GM12872 (cell line): Measurements from ENCODE around the gene FBLN2.

Source experiments
- TF ChIP-seq, protein P1 (sequence below): IDR thresholded peaks from 3 replicates; pipeline ENCODE4 v1.5.1; 2011; ENCODE audit warnings: low read depth, mild to moderate bottlenecking, low read length, moderate library complexity; ENCODE audit not compliant: insufficient read depth

The FBLN2 gene

DNA sequence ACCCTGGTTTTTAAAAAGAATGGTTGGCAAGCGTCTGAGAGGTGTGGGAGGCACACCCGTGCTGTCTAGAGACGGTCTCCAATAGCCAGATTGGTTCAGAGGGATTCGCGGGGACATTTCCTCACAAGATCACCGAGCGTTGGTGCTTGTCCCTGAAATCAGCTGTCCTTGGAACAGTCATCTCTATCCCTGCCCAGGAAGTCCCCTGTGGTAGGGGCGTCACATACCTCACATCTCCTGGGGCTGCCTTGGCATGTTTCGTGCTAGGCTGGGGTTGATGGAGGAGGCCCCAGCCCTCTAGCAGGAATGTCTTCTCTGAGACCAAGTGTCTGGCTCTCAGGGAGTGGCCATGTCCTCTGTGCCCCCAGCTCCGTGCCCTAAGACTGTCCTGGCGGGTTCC lies 6.8 kb downstream of the FBLN2 start:
- TF ChIP-seq, protein P1, sequence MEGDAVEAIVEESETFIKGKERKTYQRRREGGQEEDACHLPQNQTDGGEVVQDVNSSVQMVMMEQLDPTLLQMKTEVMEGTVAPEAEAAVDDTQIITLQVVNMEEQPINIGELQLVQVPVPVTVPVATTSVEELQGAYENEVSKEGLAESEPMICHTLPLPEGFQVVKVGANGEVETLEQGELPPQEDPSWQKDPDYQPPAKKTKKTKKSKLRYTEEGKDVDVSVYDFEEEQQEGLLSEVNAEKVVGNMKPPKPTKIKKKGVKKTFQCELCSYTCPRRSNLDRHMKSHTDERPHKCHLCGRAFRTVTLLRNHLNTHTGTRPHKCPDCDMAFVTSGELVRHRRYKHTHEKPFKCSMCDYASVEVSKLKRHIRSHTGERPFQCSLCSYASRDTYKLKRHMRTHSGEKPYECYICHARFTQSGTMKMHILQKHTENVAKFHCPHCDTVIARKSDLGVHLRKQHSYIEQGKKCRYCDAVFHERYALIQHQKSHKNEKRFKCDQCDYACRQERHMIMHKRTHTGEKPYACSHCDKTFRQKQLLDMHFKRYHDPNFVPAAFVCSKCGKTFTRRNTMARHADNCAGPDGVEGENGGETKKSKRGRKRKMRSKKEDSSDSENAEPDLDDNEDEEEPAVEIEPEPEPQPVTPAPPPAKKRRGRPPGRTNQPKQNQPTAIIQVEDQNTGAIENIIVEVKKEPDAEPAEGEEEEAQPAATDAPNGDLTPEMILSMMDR, result no peak

DNA sequence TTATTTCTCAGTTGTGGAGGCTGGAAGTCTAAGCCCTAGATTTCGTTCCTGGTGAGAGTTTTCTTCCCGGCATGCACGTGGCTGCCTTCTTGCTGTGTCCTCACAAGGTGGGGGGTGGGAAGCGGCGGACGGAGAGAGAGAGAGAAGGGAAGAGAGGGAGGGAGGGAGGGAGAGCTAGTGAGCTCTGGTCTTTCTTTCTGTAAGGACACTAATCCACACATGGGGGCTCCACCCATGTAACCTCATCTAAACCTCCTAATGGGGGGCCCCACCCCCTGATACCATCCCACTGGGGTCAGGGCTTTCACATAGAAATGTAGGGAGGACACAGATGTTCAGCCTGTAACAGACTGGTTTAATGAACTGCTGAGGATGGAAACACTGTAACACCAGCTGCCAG lies 7.3 kb downstream of the FBLN2 start:
- TF ChIP-seq, protein P1, result no peak

DNA sequence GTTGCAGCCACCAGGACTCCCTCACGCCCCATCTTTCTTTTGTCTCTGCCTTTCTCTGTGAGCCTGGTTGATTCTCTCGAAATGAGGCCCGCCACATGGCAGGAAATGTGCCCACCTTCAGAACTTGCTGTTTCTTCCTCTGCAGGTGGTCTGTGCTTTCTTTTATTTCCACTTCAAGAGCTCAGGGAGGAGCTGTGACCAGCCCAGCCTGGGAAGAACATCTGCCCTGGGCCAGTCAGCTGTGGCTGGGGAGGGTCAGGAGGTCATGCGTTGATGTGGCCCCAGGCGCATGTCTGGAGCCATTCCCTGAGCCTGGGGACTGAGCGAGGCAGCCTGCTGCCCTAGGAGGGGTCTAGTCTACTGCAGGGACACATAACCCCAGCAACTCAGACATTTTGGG lies 8.0 kb downstream of the FBLN2 start:
- TF ChIP-seq, protein P1, result no peak

DNA sequence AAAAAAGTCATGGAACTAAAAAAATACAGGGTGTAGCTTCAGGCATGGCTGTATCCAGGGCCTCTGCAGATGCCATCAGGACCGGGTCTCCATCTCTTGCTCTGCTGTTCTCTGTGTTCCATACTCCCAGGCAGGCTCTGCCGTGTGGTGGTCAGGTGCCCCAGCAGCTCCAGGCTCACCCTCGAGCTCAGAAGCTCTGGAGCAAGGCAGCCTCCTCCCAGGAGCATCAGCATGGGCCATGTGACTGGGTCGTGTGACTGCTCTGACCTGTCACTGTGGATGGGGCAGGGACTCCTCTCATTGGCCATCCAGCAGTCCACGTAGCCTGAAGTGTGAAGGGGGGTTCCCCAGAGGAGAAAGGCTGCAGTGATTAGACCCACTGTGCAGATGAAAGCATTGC lies 8.5 kb downstream of the FBLN2 start:
- TF ChIP-seq, protein P1, result no peak

DNA sequence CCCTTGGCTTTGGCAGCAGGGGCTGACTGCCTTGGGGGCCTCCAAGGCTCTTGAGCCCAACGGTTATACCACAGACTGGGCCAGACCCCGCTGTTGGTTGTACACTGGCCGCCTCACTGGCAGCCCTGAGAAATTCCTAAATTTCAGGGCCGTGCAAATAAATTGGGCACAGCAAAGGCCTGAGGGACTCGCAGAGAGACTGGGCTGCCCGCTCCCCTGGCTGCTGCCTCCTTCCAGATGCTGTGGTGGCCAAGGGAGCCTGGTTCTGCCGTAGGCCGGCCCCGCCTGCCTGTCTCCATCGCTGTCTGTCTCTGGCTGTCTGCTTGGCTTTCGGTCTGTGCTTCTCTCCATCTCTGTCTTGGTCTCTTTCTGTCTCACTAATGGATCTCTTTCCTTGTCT lies 9.0 kb downstream of the FBLN2 start:
- TF ChIP-seq, protein P1, result no peak

DNA sequence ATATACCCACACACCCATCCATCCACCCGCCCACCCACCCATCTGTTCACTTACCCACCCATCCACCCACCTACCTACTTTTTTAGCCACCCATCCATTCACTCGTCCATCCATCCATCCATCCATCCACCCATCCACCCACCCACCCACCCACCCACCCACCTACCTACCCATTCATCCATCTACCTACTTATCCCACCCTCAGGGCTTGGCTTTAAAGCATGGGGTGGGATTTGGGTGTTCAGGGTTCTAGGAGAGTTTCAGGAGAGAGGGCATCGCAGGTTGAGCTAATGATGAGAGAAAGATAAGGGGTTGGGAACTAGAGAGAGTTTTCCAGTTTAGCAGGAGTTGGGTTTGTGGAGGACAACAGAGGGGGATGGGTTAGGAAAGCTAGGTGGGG lies 9.7 kb downstream of the FBLN2 start:
- TF ChIP-seq, protein P1, result no peak

DNA sequence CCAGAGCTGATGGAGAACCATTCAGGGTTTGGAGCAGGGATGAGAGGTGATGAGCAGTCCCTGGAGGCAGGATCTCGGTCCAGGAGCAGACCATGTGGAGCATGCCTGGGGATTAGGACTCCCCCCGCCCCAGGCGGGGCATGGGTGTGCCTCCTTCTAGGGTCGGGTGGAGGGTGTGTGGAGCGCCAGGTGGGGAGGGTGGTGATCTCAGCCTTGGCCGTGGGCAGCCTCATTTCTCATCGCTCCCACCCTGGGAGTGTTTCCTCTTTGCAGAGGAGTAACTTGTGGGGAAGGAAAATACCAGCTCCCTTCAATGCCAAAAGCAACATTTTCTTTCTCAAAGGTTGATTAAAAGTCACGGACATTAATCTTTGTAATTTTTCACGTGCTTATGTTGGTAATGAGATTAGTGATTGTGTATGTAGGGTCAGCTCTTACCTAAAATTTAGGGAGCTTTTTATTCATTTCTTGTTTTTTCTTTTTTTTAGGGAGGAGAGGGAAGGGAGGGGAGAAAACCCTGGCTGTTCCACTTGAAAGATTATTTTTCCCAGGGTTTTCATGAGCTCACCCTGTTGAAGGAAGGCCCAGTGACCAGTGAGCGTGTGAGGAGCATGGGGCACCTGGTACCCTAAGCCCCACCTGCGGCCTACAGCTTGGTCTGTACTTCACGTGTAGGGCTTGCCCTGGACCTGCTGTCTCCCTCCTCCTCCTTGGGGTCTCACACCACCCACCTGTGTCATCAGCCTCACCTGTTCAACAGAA lies 11.0 kb downstream of the FBLN2 start:
- TF ChIP-seq, protein P1, result no peak
